ENCODE measurements around the gene RAB11FIP4. TPM values are rescaled to one million over a fixed set of nuclear protein-coding genes. Genes with fewer than 3 reads are reported as not detected.

Gene RAB11FIP4
- total and polyA plus RNA-seq, 10 of the 15 experiments (the other 5 are each of a cell fraction or from before 2014, with no cell fraction given) = 1.4 to 27.0 (median 17.6) TPM

- TF ChIP-seq CREM (IDR thresholded peaks at IDR 0.05; ENCODE audit: low read depth) = no peak
Measured at GRCh38 chr17:31467502-31468256, 76.2 kb downstream of the RAB11FIP4 start (continued).

GRCh38 chr17:31469959-31470358 is 78.5 kb downstream of the RAB11FIP4 start:
- no peak for FAIRE-seq
- RAD21 ChIA-PET (ENCODE audit: unreplicated experiment) = no interaction called here
- WGBS (ENCODE audit: insufficient coverage, insufficient replicate concordance, low lambda C conversion rate, missing lambda C conversion rate) = 46% methylated on average over 2 of the region's 2 CpGs

More at GRCh38 chr17:31469959-31470358, 78.5 kb downstream of the RAB11FIP4 start:
- Histone ChIP-seq H3K4me3 (no peak overlapping the region), H3K79me2 (ENCODE audit: control insufficient read depth, insufficient read depth, low read length) (no peaks in the 10 kb centered on the region), H3K27ac (ENCODE audit: control insufficient read depth, insufficient read depth) (no peak overlapping the region), H2AFZ (ENCODE audit: control insufficient read depth, low read depth, low read length) (no peak overlapping the region), H3K9me3 (replicated peaks; ENCODE audit: control insufficient read depth, insufficient read depth, low read length) (no peaks in the 10 kb centered on the region), H3K36me3 (ENCODE audit: control insufficient read depth in 2 of 2, insufficient read depth in 2 of 2, low read length in 1 of 2) (no peaks in the 10 kb centered on the region), H3K4me2 (ENCODE audit: control insufficient read depth, insufficient read depth) (no peak overlapping the region), H4K20me1 (ENCODE audit: control insufficient read depth, insufficient read depth) (no peaks in the 10 kb centered on the region), H3K9ac (ENCODE audit: control insufficient read depth, insufficient read depth, low read length) (no peak overlapping the region), H3K4me1 (ENCODE audit: control insufficient read depth, insufficient read depth, low read length) (no peaks in the 10 kb centered on the region), H3K27me3 (replicated peaks in 1 of 2; ENCODE audit: control insufficient read depth in 2 of 2, insufficient read depth in 2 of 2, low read length in 1 of 2) (peaks cover 0 to 4% of the 10 kb centered on the region in 2 experiments; a peak in 1 of 4 replicates)
- POLR2A ChIA-PET = interaction anchor here (1.0 kb wide), 1 partner anchor 40 kb away, joined by 3 read pairs; no protein-coding TSS in a partner anchor
- intact Hi-C loops (cut with micrococcal nuclease; ENCODE audit: unreplicated experiment) (no loop called here), in situ Hi-C loops (cut with MboI) (no loop called here)
- ATAC-seq (no peak), DNase-seq (ENCODE audit: low read depth, low spot score) (no peak)
- TF ChIP-seq NFXL1 (IDR thresholded peaks at IDR 0.05; ENCODE audit: borderline replicate concordance) = no peak
- TF ChIP-seq KLF5 (IDR thresholded peaks at IDR 0.05; ENCODE audit: partially characterized antibody) = no peak
- no peak for TF ChIP-seq RAD51 (IDR thresholded peaks at IDR 0.05)
- TF ChIP-seq RFX5 (IDR thresholded peaks at IDR 0.05; ENCODE audit: low read depth, low read length) = no peak
- no peak for TF ChIP-seq ZNF687 (IDR thresholded peaks at IDR 0.05)
- TF ChIP-seq SMARCA5 (IDR thresholded peaks at IDR 0.05) = no peak
- BruUV-seq (replicated peaks) = no TSS peak
- CTCF ChIA-PET = interaction anchor here (1.0 to 1.4 kb wide), 3 partner anchors 9 to 55 kb away, joined by 3 to 4 read pairs (median 3); no protein-coding TSS in a partner anchor
- SMC1A ChIA-PET (ENCODE audit: uncharacterized antibody, unreplicated experiment) = interaction anchor here (1.5 kb wide), 1 partner anchor 33 kb away, joined by 3 read pairs; no protein-coding TSS in a partner anchor
